HepG2 (cell line): ENCODE data around the gene KDM1B. TPM values are rescaled to one million over a fixed set of nuclear protein-coding genes. Genes with fewer than 3 reads are reported as not detected.

Source experiments
- AFF4 ChIP-seq: sonication (generic); formaldehyde crosslinking; IDR thresholded peaks from 2 replicates; pipeline ENCODE4 v1.4.0; 2020; ENCODE audit warnings: missing genetic modification reagents
- CBFB ChIP-seq: sonication (generic); formaldehyde crosslinking; IDR thresholded peaks from 2 replicates; pipeline ENCODE4 v1.4.0; 2020; ENCODE audit warnings: missing genetic modification reagents
- CTCF ChIP-seq: sonication (generic); formaldehyde crosslinking; IDR thresholded peaks from 2 replicates; pipeline ENCODE4 v1.5.0; 2020; ENCODE audit warnings: mild to moderate bottlenecking, missing genetic modification reagents, moderate library complexity
- FIP1L1 ChIP-seq: fragments of 200-400 bp; formaldehyde crosslinking; IDR thresholded peaks from 2 replicates; pipeline ENCODE4 v1.6.1; 2018; ENCODE audit warnings: low read depth, mild to moderate bottlenecking, low read length, moderate library complexity, borderline replicate concordance; ENCODE audit not compliant: insufficient read depth
- HOMEZ ChIP-seq: IDR thresholded peaks from 2 replicates; pipeline ENCODE4 v1.6.1; 2016; ENCODE audit warnings: low read depth
- MXI1 ChIP-seq: IDR thresholded peaks from 3 replicates; pipeline ENCODE4 v1.6.1; 2012; ENCODE audit warnings: low read depth, low read length, inconsistent platforms, borderline replicate concordance
- NR1H2 ChIP-seq: sonication (generic); formaldehyde crosslinking; IDR thresholded peaks from 2 replicates; pipeline ENCODE4 v1.8.1; 2022; ENCODE audit warnings: low read depth, missing genetic modification reagents, borderline replicate concordance
- NR2F1 ChIP-seq, 2 experiments: fragments of 450-650 bp in 1 of 2; formaldehyde crosslinking in 1 of 2; IDR thresholded peaks; 2 replicates each; pipeline versions ENCODE4 v1.5.0 to v1.6.1; 2016 to 2020; ENCODE audit warnings: mild to moderate bottlenecking in 1 of 2, missing compliant biosample characterization in 1 of 2, missing genetic modification reagents in 1 of 2, moderate library complexity in 1 of 2
- POGZ ChIP-seq: sonication (generic); formaldehyde crosslinking; IDR thresholded peaks from 2 replicates; pipeline ENCODE4 v1.4.0; 2020; ENCODE audit warnings: mild to moderate bottlenecking, missing genetic modification reagents
- PPARG ChIP-seq: conservative IDR thresholded peaks from 2 replicates; pipeline ENCODE4 v1.6.1; 2016; ENCODE audit warnings: missing biosample characterization, missing genetic modification reagents
- REST ChIP-seq, 2 experiments: IDR thresholded peaks; 2 replicates each; pipeline ENCODE4 v1.6.1; 2011 to 2012; ENCODE audit warnings: low read length in 2 of 2, borderline replicate concordance in 1 of 2, low read depth in 1 of 2, mild to moderate bottlenecking in 1 of 2, moderate library complexity in 1 of 2
- RNF2 ChIP-seq: fragments of 450-650 bp; conservative IDR thresholded peaks from 2 replicates; pipeline ENCODE4 v1.6.1; 2016; ENCODE audit warnings: low read depth
- SAP130 ChIP-seq: IDR thresholded peaks from 2 replicates; pipeline ENCODE4 v1.6.1; 2016; ENCODE audit warnings: low read depth
- TARDBP ChIP-seq: sonication (generic); formaldehyde crosslinking; IDR thresholded peaks from 2 replicates; pipeline ENCODE4 v1.8.0; 2022; ENCODE audit warnings: mild to moderate bottlenecking, missing genetic modification reagents
- ZBTB38 ChIP-seq: sonication (generic); formaldehyde crosslinking; IDR thresholded peaks from 2 replicates; pipeline ENCODE4 v1.5.1; 2020; ENCODE audit warnings: mild to moderate bottlenecking, missing genetic modification reagents
- ZNF547 ChIP-seq: sonication (generic); formaldehyde crosslinking; IDR thresholded peaks from 2 replicates; pipeline ENCODE4 v1.5.1; 2020; ENCODE audit warnings: mild to moderate bottlenecking, missing genetic modification reagents
- ZNF558 ChIP-seq: sonication (generic); formaldehyde crosslinking; IDR thresholded peaks from 2 replicates; pipeline ENCODE4 v1.9.0; 2022; ENCODE audit warnings: mild to moderate bottlenecking, missing genetic modification reagents, borderline replicate concordance
- ZNF660 ChIP-seq: sonication (generic); formaldehyde crosslinking; IDR thresholded peaks from 2 replicates; pipeline ENCODE4 v1.5.1; 2020; ENCODE audit warnings: mild to moderate bottlenecking, low read depth, missing genetic modification reagents, borderline replicate concordance
- ZNF790 ChIP-seq: sonication (generic); formaldehyde crosslinking; IDR thresholded peaks from 2 replicates; pipeline ENCODE4 v1.8.0; 2022; ENCODE audit warnings: missing genetic modification reagents, mild to moderate bottlenecking, borderline replicate concordance
- ZNF850 ChIP-seq: sonication (generic); formaldehyde crosslinking; conservative IDR thresholded peaks from 2 replicates; pipeline ENCODE4 v1.9.0; 2021; ENCODE audit warnings: mild to moderate bottlenecking, missing genetic modification reagents
- polyA plus RNA-seq, 8 experiments: library from polyadenylated mRNA; depleted of rRNA in 3 of 8; stranded (reverse) in 7 of 8; unstranded in 1 of 8; fragments of >200 nt; fragmentation: Illumina TruSeq in 4 of 8; extraction: Trizol in 4 of 8; gene quantifications; 2 replicates each; pipeline versions ENCODE4 v1.2.1 to v1.2.3, GENCODE V29; 2011 to 2016; ENCODE audit warnings: low read depth in 4 of 8, missing spikeins in 1 of 8, mixed read lengths in 1 of 8; ENCODE audit not compliant: insufficient read depth in 1 of 8
- total RNA-seq, 5 experiments: library from RNA; depleted of rRNA; stranded (reverse); fragments of >200 nt; fragmentation: Illumina TruSeq; extraction: Trizol; gene quantifications; 2 replicates each; pipeline ENCODE4 v1.2.3, GENCODE V29; 2016; ENCODE audit warnings: low read depth in 1 of 5

Gene KDM1B
- total and polyA plus RNA-seq, 2 of the 13 experiments (the other 11 are each of a cell fraction or from before 2014, with no cell fraction given), result 9.8 to 13.2 TPM

- no peak for TF ChIP-seq AFF4 (CRISPR knock-in tag)
- no peak for TF ChIP-seq SAP130 (CRISPR knock-in tag)
- no peak for TF ChIP-seq NR2F1 (CRISPR knock-in tag; IDR thresholded peaks at IDR 0.05)
- TF ChIP-seq CBFB (CRISPR knock-in tag), result no peak
- TF ChIP-seq ZNF850 (CRISPR knock-in tag), result no peak
- TF ChIP-seq ZBTB38 (CRISPR knock-in tag), result no peak
- no peak for TF ChIP-seq FIP1L1
- no peak for TF ChIP-seq HOMEZ (CRISPR knock-in tag)
- no peak for TF ChIP-seq NR1H2 (CRISPR knock-in tag)
- no peak for TF ChIP-seq ZNF558 (CRISPR knock-in tag)
- no peak for TF ChIP-seq ZNF660 (CRISPR knock-in tag)
- TF ChIP-seq CTCF (CRISPR knock-in tag), result peak; percentile 74
- no peak for TF ChIP-seq MXI1
- no peak for TF ChIP-seq TARDBP (CRISPR knock-in tag)
- TF ChIP-seq REST (IDR thresholded peaks at IDR 0.05; ENCODE audit: borderline replicate concordance in 1 of 2, low read depth in 1 of 2, low read length in 2 of 2), result no peak
- TF ChIP-seq ZNF547 (CRISPR knock-in tag), result peak; percentile 22; the same call in 1 of the 2 replicates
- TF ChIP-seq ZNF790 (CRISPR knock-in tag), result no peak
- no peak for TF ChIP-seq RNF2
- TF ChIP-seq POGZ (CRISPR knock-in tag), result no peak
- no peak for TF ChIP-seq PPARG
Observed at GRCh38 chr6:18121580-18122127, 33.6 kb upstream of the KDM1B start (continued).
